ENCODE results near the gene RASA2.

DNA sequence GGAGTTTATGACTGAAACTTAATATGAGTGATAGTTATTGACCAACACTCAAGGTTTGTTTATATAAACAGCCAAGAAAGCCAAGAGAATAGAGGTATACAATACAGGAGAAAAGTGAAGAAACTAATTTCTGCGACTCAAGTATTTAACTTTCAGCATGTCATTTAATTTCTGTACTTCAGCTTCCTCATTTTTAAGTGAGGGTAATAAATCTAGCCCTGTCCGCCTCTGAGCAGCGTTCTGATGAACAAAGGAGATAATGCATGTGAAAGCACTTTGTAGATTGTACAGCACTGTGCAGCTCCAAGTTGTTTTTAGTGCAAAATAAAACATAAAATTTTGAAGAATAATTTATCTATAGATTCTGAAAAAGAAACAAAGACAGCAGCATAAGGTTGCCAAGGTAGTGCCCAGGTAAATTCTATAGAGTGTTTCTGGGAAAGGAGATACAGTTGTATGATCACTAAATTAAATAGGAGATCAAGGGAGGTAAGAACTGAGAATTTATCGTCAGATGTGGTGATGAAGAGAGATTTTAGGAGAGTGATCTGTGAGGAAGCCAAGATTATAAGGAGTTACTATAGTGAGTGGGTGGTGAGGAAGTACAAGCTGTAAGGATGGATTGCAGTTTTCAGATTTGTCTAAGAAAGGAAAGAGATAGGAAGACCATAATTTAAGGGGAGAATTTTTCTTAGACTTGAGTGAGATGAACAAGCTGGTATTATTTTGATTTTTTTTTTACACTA is 71.3 kb downstream of the RASA2 start:
- TF ChIP-seq CTCF (IDR thresholded peaks at IDR 0.05 in 4 of 5, conservative IDR thresholded peaks at IDR 0.05 in 1 of 5) (no peak), POLR2A (IDR thresholded peaks at IDR 0.05) (no peak)
